Loucy (cell line): ENCODE results near the gene NPIPB5.
"Not testable (repeated sequence)": the region's sequence is repeated elsewhere in the genome, so short reads cannot be mapped to it uniquely, and the experiment has no call there.

Experiments used
- CTCF ChIP-seq: fragments of 200-600 bp; sonication (generic); conservative IDR thresholded peaks from 2 replicates; pipeline ENCODE4 v1.5.1; 2014; ENCODE audit warnings: mild to moderate bottlenecking, antibody characterized with exemption, low read length
- EZH2phosphoT487 ChIP-seq: fragments of 200-600 bp; IDR thresholded peaks from 2 replicates; pipeline ENCODE4 v1.6.1; 2018; ENCODE audit warnings: antibody characterized with exemption, mild to moderate bottlenecking, moderate library complexity, borderline replicate concordance

GRCh38 chr16:22556759-22557158, 46.1 kb downstream of the NPIPB5 start:
- not testable (repeated sequence) for TF ChIP-seq EZH2phosphoT487, CTCF
